Activated naive CD4-positive, alpha-beta T cell treated with anti-CD3 and anti-CD28 coated beads, Interleukin-2, amount 10 ng/mL, durations not matched to agents 7 days and 5 days (primary cell): ENCODE measurements around the gene JOSD2.
A peak's percentile ranks its signal among the peaks of the same experiment; 100 is the strongest.
"Not testable (repeated sequence)": the region's sequence is repeated elsewhere in the genome, so short reads cannot be mapped to it uniquely, and the experiment has no call there.

Experiments
- CTCF ChIA-PET: fragments of 350-600 bp; sonication (Branson Sonifier 250); formaldehyde crosslinking; loops from one replicate; lab custom pipeline; 2021; ENCODE audit warnings: antibody characterized with exemption; lab: Charles Lee
- DNase-seq: peaks from one replicate; pipeline ENCODE4 v3.0.0-alpha.2; 2020
- H3K27ac Mint-ChIP-seq: one replicate; pipeline ENCODE4 v1.8.0; 2021; ENCODE audit warnings: mild to moderate bottlenecking, moderate library complexity, mixed read lengths
- H3K27me3 Mint-ChIP-seq: one replicate; pipeline ENCODE4 v1.8.0; 2021; ENCODE audit warnings: mild to moderate bottlenecking, mixed read lengths
- H3K36me3 Mint-ChIP-seq: one replicate; pipeline ENCODE4 v1.8.0; 2021; ENCODE audit warnings: mixed read lengths
- H3K4me1 Mint-ChIP-seq: one replicate; pipeline ENCODE4 v1.8.0; 2021; ENCODE audit warnings: mixed read lengths
- H3K4me3 Mint-ChIP-seq: one replicate; pipeline ENCODE4 v1.8.0; 2021; ENCODE audit warnings: mild to moderate bottlenecking, moderate library complexity, mixed read lengths
- H3K9me3 Mint-ChIP-seq: one replicate; pipeline ENCODE4 v1.8.0; 2021; ENCODE audit warnings: mixed read lengths

The JOSD2 gene

DNA sequence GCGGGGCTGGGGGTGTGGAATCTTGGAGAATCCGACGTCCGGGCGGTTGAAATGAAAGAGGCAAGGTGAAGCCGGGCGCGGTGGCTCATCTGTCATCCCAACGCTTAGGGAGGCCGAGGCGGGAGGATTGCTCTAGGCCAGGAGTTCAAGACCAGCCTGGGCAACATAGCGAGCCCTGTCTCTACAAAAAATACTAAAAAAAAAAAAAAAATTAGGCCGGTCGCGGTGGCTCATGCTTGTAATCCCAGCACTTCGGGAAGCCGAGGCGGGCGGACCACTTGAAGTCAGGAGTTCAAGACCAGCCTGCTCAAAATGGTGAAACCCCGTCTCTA, 34.1 kb downstream of the JOSD2 start:
- Mint-ChIP-seq H3K27me3 (peaks cover 26% of the 10 kb centered on the region), H3K9me3 (peaks cover 4% of the 10 kb centered on the region), H3K36me3 (peaks cover 28% of the 10 kb centered on the region), H3K27ac (peak overlapping the region; percentile 89), H3K4me3 (peak overlapping the region; percentile 100), H3K4me1 (peaks cover 26% of the 10 kb centered on the region)
- no peak for DNase-seq
- CTCF ChIA-PET, result no interaction called here

DNA sequence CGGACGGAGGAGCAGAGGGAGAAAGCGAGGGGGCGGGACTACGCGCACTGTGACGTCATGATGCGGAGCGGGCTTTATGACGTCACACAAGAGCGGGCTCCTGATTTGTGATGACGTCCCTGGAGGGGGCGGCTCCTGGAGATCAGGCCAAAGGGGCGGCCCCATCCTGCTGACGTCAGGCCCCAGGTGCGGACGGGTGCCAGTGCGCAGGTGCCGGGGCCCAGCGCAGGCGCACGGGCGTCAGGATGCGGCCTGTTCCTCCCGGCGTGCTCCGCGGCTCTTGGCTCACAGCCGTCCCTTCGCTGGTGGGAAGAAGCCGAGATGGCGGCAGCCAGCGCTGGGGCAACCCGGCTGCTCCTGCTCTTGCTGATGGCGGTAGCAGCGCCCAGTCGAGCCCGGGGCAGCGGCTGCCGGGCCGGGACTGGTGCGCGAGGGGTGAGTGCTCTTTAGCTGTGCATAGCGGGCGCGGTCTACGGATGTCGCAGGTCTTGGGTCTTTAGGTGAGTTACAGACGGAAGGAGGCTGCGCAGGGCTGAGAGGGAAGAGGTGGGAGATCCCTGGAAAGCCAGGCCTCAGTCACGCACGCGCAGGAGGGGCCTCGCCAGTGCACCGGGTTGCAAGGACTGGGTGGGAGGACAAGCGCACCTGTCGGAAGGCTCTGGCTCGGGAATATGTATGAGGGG, 34.6 kb downstream of the JOSD2 start, which contains the start of the genes EMC10 and GARIN5A:
EMC10 (plus strand) TSS at position 284 of the 683 bp plus-strand sequence; CDS start at position 322, 38 bp downstream.
GARIN5A (minus strand) TSS at position 625 of the 683 bp plus-strand sequence; CDS start at position 165, 460 bp downstream.
- peak; percentile 96 for DNase-seq
- CTCF ChIA-PET, result no interaction called here
- Mint-ChIP-seq H3K4me1 (peaks cover 26% of the 10 kb centered on the region), H3K36me3 (peaks cover 28% of the 10 kb centered on the region), H3K9me3 (peaks cover 4% of the 10 kb centered on the region), H3K27me3 (peaks cover 26% of the 10 kb centered on the region), H3K4me3 (peak within 1 kb of the TSS; percentile 100), H3K27ac (peak within 1 kb of the TSS; percentile 89)

DNA sequence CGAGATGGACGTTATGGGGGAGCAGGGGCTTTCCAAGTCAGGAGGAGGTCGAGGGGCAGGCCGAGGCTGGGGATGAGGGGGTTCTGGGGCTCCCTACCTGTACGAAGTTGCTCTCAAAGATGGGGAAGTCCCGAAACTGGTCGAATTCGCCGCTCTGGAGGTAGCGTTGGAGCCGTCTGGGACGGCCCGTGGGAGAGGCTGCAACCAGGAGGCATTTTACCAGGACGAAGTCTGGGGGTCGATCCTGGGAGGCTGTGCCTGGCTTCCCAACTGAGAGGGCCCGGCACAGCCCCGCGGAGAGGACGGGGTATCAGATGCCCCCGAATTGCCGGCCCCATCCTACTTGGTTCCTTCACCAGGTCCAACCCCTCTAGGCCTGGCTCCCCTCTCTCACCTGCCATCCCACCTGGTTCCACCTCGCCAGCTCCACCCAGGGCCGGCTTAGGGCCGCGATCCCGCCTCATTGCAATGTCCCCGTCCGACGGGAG, 35.2 kb downstream of the JOSD2 start:
- CTCF ChIA-PET, result no interaction called here
- H3K9me3 Mint-ChIP-seq, result peaks cover 4% of the 10 kb centered on the region
- DNase-seq, result no peak
- H3K27me3 Mint-ChIP-seq, result peaks cover 26% of the 10 kb centered on the region
- H3K4me3 Mint-ChIP-seq, result peak overlapping the region; percentile 100
- H3K27ac Mint-ChIP-seq, result peak overlapping the region; percentile 89
- peaks cover 26% of the 10 kb centered on the region for H3K4me1 Mint-ChIP-seq
- H3K36me3 Mint-ChIP-seq, result peaks cover 23% of the 10 kb centered on the region

DNA sequence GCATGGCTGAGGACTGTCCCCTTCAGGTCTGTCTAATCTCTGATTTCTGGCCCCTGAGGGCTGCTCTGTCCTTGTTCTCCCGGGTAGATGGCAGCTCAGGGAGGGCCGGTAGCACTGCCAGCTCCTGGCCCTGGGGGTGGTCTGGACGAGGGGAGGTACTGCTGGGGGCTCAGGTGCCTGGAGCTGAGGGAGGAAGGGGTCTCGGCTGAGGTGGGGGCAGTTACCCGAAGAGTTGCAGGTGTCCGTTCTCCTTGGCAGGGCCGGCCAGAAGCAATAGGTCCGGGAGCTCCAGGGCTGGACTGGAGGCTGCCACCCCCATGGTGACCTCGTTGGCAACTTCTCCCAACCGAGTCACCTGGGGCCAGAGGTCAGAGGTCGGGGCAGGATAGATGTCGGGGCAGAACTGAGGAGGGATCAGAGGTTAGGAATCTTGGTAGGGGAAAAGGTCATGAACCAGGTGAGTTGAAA, 35.9 kb downstream of the JOSD2 start:
- H3K4me3 Mint-ChIP-seq, result peak overlapping the region; percentile 57
- peak overlapping the region; percentile 87 for H3K27ac Mint-ChIP-seq
- peaks cover 26% of the 10 kb centered on the region for H3K27me3 Mint-ChIP-seq
- peaks cover 23% of the 10 kb centered on the region for H3K36me3 Mint-ChIP-seq
- H3K9me3 Mint-ChIP-seq, result peaks cover 4% of the 10 kb centered on the region
- peaks cover 26% of the 10 kb centered on the region for H3K4me1 Mint-ChIP-seq
- DNase-seq, result no peak
- CTCF ChIA-PET, result interaction anchor here (1.6 kb wide), 1 partner anchor 12 kb away, joined by 4 read pairs; no protein-coding TSS in a partner anchor

DNA sequence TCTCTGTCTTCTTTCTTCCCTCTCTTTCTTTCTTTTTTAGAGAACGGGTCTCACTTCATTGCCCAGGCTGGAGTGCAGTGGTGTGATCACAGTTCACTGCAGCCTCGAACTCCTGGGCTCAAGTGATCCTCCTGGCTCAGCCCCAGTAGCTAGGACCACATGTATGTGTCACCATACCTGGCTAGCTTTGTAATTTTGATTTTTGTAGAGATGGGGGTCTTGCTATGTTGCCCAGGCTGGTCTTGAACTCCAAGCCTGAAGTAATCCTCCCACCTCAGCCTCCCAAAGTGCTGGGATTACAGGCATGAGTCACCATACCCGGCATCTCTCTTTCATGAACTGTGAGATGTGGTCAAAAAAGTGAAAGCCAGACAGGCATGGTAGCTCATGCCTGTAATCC, 37.7 kb downstream of the JOSD2 start:
- H3K27ac Mint-ChIP-seq, H3K9me3 Mint-ChIP-seq, DNase-seq, H3K4me3 Mint-ChIP-seq: not testable (repeated sequence)
- peaks cover 32% of the 10 kb centered on the region for H3K27me3 Mint-ChIP-seq
- H3K36me3 Mint-ChIP-seq, result peaks cover 15% of the 10 kb centered on the region
- CTCF ChIA-PET, result interaction anchor here (0.7 kb wide), 1 partner anchor 102 kb away, joined by 3 read pairs; no protein-coding TSS in a partner anchor
- peaks cover 21% of the 10 kb centered on the region for H3K4me1 Mint-ChIP-seq

DNA sequence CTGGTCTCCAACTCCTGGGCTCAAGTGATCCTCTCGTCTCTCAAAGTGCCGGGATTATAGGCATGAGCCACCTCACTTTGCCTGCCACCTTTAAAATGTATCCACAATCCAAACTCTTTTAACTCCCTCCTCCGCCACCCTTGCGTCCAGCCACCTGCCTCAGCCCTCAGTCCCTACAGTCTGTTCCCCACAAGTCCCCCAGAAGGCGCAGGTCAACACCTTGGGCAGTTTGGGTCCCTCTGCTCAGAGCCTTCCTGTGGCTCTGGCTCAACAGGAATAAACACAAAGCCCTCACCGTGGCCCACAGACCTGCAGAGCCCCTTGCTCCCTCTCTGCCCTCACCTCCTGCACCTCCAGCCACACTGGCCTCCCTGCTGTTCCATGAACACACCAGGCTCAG, 42.2 kb downstream of the JOSD2 start:
- Mint-ChIP-seq H3K4me1 (no peaks in the 10 kb centered on the region), H3K9me3 (no peaks in the 10 kb centered on the region), H3K27ac (no peak overlapping the region), H3K36me3 (no peaks in the 10 kb centered on the region), H3K4me3 (no peak overlapping the region), H3K27me3 (peaks cover 24% of the 10 kb centered on the region)
- DNase-seq, result no peak
- CTCF ChIA-PET, result no interaction called here

DNA sequence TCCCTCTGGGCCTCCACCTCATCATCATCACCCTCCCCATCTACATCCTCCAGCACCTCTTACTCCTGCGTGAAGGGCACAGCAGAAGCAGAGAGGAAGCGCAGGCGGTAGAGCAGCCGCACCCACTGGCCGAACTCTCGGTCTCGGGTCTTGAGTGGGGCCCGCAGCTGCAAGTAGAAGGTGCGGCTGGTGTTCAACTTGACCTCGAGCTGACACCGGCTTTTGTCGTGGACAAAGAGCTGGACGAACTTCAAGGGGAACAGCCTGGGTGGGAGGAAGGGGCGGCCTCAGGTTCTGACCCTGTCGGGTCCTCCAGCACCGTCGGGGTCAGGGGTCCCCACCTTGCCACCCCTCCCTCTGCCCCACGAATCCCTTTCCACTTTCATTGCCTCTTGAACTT, 43.4 kb downstream of the JOSD2 start:
- Mint-ChIP-seq H3K9me3 (no peaks in the 10 kb centered on the region), H3K4me3 (no peak overlapping the region), H3K27ac (no peak overlapping the region), H3K36me3 (no peaks in the 10 kb centered on the region), H3K4me1 (no peaks in the 10 kb centered on the region), H3K27me3 (peaks cover 24% of the 10 kb centered on the region)
- DNase-seq, result no peak
- CTCF ChIA-PET, result no interaction called here

DNA sequence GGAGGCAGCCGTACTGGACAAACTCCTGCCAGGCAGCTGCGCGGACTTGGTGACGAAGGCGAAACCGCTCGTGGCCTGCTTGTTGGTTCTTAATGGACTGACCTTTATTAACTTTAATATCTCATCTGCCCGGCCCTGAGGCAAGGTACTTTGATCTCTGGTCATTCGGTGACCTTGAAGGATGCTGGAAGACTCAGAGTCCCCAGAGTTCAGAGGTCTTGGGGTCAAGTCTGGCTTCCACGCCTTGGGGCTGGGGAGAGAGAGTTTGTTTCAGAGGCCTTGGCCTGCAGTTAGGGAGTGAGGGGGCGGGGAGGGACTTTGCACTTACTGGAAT, 44.3 kb downstream of the JOSD2 start:
- Mint-ChIP-seq H3K4me3 (no peak overlapping the region), H3K4me1 (no peaks in the 10 kb centered on the region), H3K27me3 (peaks cover 28% of the 10 kb centered on the region), H3K36me3 (no peaks in the 10 kb centered on the region), H3K9me3 (no peaks in the 10 kb centered on the region), H3K27ac (no peak overlapping the region)
- no peak for DNase-seq
- CTCF ChIA-PET, result interaction anchor here (1.1 kb wide), 1 partner anchor 21 kb away, joined by 3 read pairs; no protein-coding TSS in a partner anchor

DNA sequence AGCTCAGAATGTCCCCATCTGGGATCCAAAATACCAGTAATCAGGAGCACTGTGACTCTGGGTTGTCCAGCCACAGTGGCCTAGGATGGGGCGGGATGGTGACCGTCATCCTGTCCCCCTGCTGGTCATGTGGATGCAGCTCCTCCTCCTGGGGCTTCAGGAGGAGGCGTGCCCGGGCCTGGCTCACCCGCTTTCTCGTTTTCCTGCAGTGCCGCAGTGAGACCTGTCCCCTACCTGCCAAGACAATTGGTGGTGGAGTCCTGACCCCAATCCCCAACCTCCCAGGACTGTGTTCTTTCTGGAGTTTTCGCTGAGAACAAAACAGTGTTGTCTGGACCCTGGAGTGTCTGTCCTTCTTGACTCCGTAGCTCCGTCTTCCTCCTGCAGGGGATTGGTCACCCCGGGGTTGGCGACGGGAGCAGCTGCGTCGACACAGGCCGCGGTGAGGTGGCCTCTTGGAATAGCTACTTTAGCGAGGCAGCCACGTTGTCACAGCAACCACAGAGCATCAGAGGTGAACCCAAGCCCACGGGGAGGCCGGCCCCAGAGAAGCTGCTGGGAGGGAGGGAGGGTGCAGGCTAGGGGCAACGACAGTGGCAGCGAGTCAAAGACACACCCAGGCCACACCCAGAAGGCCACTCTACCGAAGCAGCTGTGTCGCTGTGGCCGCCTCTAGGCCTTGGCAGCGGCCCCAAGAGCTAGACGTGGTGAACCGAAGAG, 44.8 kb downstream of the JOSD2 start:
- H3K4me1 Mint-ChIP-seq, result peaks cover 3% of the 10 kb centered on the region
- no peaks in the 10 kb centered on the region for H3K36me3 Mint-ChIP-seq
- CTCF ChIA-PET, result interaction anchor here (1.1 to 1.8 kb wide), 2 partner anchors 21 to 109 kb away, joined by 3 to 5 read pairs; no protein-coding TSS in a partner anchor
- no peaks in the 10 kb centered on the region for H3K9me3 Mint-ChIP-seq
- no peak overlapping the region for H3K27ac Mint-ChIP-seq
- peaks cover 31% of the 10 kb centered on the region for H3K27me3 Mint-ChIP-seq
- DNase-seq, result no peak
- H3K4me3 Mint-ChIP-seq, result no peak overlapping the region

DNA sequence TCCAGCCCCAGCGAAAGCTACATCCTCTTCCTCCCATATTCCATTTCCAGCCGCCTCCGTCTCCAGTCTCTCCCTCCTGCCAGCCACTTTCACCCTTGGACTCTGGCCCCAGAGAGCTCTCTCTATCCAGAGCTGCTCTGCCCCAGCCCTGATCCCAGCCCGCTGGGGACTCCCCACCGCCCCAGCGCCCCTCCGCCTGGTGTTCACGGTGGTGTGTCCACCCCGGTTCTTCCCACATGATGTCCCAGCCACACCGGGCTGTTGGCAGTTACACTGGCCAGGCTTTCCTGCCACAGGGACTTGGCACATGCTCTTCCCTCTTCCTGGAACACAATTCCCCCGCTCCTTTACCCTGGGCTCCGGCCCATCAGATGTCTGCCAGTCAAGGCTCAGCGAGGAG, 46.0 kb downstream of the JOSD2 start:
- peaks cover 10% of the 10 kb centered on the region for H3K4me1 Mint-ChIP-seq
- H3K27ac Mint-ChIP-seq, result no peak overlapping the region
- CTCF ChIA-PET, result interaction anchor here (1.8 kb wide), 1 partner anchor 107 kb away, joined by 5 read pairs; no protein-coding TSS in a partner anchor
- no peaks in the 10 kb centered on the region for H3K9me3 Mint-ChIP-seq
- H3K27me3 Mint-ChIP-seq, result peaks cover 41% of the 10 kb centered on the region
- H3K36me3 Mint-ChIP-seq, result no peaks in the 10 kb centered on the region
- no peak overlapping the region for H3K4me3 Mint-ChIP-seq
- DNase-seq, result no peak

DNA sequence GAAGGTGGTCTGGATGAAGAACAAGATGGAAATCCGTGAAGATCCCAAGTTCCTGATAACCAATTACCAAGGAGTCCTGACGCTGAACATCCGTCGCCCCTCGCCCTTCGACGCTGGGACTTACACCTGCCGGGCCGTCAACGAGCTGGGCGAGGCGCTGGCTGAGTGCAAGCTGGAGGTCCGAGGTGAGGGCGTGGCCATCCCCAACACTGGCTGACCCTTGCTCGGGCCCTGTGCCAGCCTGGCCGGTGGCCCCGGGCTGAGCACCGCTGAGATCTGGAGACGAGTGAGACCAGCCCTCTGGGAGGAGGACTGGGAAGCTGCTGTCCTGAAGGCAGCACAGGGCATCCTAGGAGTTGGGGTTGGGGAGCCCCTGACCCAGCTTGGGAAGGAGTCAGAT, 46.6 kb downstream of the JOSD2 start:
- CTCF ChIA-PET, result no interaction called here
- H3K27me3 Mint-ChIP-seq, result peaks cover 47% of the 10 kb centered on the region
- no peaks in the 10 kb centered on the region for H3K9me3 Mint-ChIP-seq
- peaks cover 11% of the 10 kb centered on the region for H3K4me1 Mint-ChIP-seq
- no peak overlapping the region for H3K4me3 Mint-ChIP-seq
- no peak for DNase-seq
- H3K27ac Mint-ChIP-seq, result no peak overlapping the region
- H3K36me3 Mint-ChIP-seq, result no peaks in the 10 kb centered on the region

DNA sequence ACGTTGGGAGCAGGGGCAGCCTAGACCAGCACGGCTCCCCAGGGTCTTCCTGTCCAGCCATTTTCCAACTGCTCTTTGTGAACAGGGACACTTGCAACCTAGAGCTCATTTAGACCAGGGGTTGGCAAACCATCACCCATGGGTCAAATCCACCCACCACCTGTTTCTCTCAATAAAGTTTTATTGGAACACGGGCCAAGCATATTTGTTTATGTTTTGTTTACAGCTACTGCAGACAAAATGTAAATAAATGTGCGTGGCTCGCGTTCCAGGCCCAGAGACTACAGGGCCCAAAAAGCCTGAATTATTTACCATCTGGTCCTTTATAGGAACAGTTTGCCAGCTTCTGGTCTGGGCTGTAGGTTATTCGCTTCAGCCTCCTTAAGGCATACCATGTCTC, 48.0 kb downstream of the JOSD2 start:
- Mint-ChIP-seq H3K36me3 (no peaks in the 10 kb centered on the region), H3K4me1 (peaks cover 11% of the 10 kb centered on the region)

DNA sequence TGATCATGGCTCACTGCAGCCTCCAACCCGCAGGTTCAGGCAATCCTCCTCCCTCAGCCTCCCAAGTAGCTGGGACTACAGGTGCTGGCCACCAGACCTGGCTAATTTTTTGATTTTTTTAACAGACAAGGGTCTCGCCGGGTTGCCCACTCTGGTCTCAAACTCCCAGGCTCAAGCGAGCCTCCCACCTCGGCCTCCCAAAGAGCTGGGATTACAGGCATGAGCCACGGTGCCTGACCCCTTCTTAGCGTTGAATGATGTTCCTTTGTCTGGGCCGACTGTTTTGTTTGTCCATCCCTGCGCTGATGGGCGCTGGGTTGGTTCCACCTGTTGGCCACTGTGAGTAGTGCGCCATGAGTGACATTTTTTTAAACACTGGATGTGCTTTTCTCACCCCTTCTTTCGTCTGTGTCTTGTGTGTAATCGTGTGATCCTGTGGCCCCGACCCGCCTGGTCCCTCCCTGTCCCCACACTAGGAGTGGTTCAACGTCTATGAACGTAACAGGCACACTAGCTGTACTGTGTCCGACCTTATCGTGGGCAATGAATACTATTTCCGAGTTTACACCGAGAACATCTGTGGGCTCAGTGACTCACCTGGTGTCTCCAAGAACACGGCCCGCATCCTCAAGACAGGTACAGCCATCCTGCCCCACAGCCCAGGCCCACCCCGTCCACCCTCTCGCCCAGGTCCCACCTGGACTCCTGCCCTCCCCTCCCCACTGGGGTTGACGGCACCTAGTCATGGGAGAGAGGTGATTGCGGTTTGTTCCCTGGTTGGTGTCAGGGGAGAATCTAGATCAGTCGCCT, 49.7 kb downstream of the JOSD2 start:
- Mint-ChIP-seq H3K9me3 (no peaks in the 10 kb centered on the region), H3K27ac (no peak overlapping the region), H3K27me3 (peaks cover 62% of the 10 kb centered on the region), H3K4me1 (peaks cover 11% of the 10 kb centered on the region), H3K36me3 (no peaks in the 10 kb centered on the region), H3K4me3 (no peak overlapping the region)
- CTCF ChIA-PET, result interaction anchor here (0.6 to 3.8 kb wide), 17 partner anchors 9 to 110 kb away, joined by 3 to 28 read pairs (median 4); partner anchors contain the start of genes NAPSA and SPIB
- peak; percentile 74 for DNase-seq

More for the DNA sequence above, 48.0 kb downstream of the JOSD2 start:
- no peak overlapping the region for H3K27ac Mint-ChIP-seq
- H3K4me3 Mint-ChIP-seq, result no peak overlapping the region
- H3K27me3 Mint-ChIP-seq, result peaks cover 50% of the 10 kb centered on the region
- CTCF ChIA-PET, result interaction anchor here (1.2 to 3.8 kb wide), 4 partner anchors 16 to 106 kb away, joined by 3 to 28 read pairs (median 4); partner anchors contain the start of gene NAPSA
- no peaks in the 10 kb centered on the region for H3K9me3 Mint-ChIP-seq
- DNase-seq, result no peak
